DND-41 (cell line): ENCODE results near the gene CACNA2D1.

Experiments used
- ATAC-seq: fragments of 200-7000 bp; cut with Tn5 transposase; 3 replicates; pipeline ENCODE4 v1.9.1; 2021; ENCODE audit warnings: low read depth; ENCODE audit not compliant: insufficient read depth
- DNase-seq: peaks from one replicate; pipeline ENCODE4 v3.0.0-alpha.2; 2020
- H2AFZ ChIP-seq: 2 replicates; pipeline ENCODE4 v1.6.0; 2012; ENCODE audit warnings: low read depth, low read length
- H3K27ac ChIP-seq: 2 replicates; pipeline ENCODE4 v1.5.1; 2012; ENCODE audit warnings: low read length, inconsistent platforms
- H3K27me3 ChIP-seq: fragments of 200-600 bp; sonication (generic); 2 replicates; pipeline ENCODE4 v1.6.0; 2012; ENCODE audit warnings: low read length, mild to moderate bottlenecking, inconsistent platforms; ENCODE audit not compliant: insufficient read depth, poor library complexity
- H3K36me3 ChIP-seq: 2 replicates; pipeline ENCODE4 v1.5.1; 2012; ENCODE audit warnings: low read length, inconsistent platforms; ENCODE audit not compliant: insufficient read depth
- H3K4me1 ChIP-seq: 2 replicates; pipeline ENCODE4 v1.5.1; 2012; ENCODE audit warnings: mild to moderate bottlenecking, low read length; ENCODE audit not compliant: insufficient read depth
- H3K4me2 ChIP-seq: 2 replicates; pipeline ENCODE4 v1.6.0; 2012; ENCODE audit warnings: mild to moderate bottlenecking, moderate library complexity, low read length, inconsistent platforms; ENCODE audit not compliant: insufficient read depth
- H3K4me3 ChIP-seq, 2 experiments: fragments of 200-600 bp in 1 of 2; shearing (Covaris generic) in 1 of 2; 2 replicates each; pipeline ENCODE4 v1.5.1; 2012 to 2016; ENCODE audit warnings: inconsistent platforms in 2 of 2, low read length in 2 of 2, mild to moderate bottlenecking in 2 of 2, low read depth in 1 of 2, moderate library complexity in 1 of 2
- H3K79me2 ChIP-seq: 2 replicates; pipeline ENCODE4 v1.6.0; 2012; ENCODE audit warnings: low read length, inconsistent platforms; ENCODE audit not compliant: insufficient read depth
- H3K9ac ChIP-seq: 2 replicates; pipeline ENCODE4 v1.6.0; 2012; ENCODE audit warnings: low read depth, mild to moderate bottlenecking, inconsistent platforms, low read length, moderate library complexity
- H3K9me3 ChIP-seq: 2 replicates; pipeline ENCODE4 v1.5.1; 2012; ENCODE audit warnings: low read length, moderate library complexity, mild to moderate bottlenecking, inconsistent platforms; ENCODE audit not compliant: insufficient read depth, severe bottlenecking
- H4K20me1 ChIP-seq: 2 replicates; pipeline ENCODE4 v1.6.0; 2012; ENCODE audit warnings: low read length; ENCODE audit not compliant: insufficient read depth
- CTCF ChIP-seq: IDR thresholded peaks from 2 replicates; pipeline ENCODE4 v1.5.1; 2012; ENCODE audit warnings: borderline replicate concordance, low read length, moderate library complexity, mild to moderate bottlenecking; ENCODE audit not compliant: poor library complexity, severe bottlenecking; ENCODE audit errors: extremely low read depth
- EZH2 ChIP-seq: IDR thresholded peaks from 3 replicates; pipeline ENCODE4 v1.6.1; 2012; ENCODE audit warnings: borderline replicate concordance, low read depth, mild to moderate bottlenecking, moderate library complexity, low read length, inconsistent platforms; ENCODE audit not compliant: severe bottlenecking

Gene CACNA2D1

GRCh38 chr7:82325416-82325815 is 118.2 kb downstream of the CACNA2D1 start:
- no peak for DNase-seq
- Histone ChIP-seq H3K79me2 (no peaks in the 10 kb centered on the region), H3K4me3 (no peak overlapping the region), H2AFZ (no peak overlapping the region), H3K27me3 (no peaks in the 10 kb centered on the region), H4K20me1 (no peaks in the 10 kb centered on the region), H3K9ac (no peak overlapping the region), H3K27ac (no peak overlapping the region), H3K4me2 (no peak overlapping the region), H3K36me3 (no peaks in the 10 kb centered on the region), H3K4me1 (no peaks in the 10 kb centered on the region), H3K9me3 (no peaks in the 10 kb centered on the region)
- ATAC-seq = no peak
- TF ChIP-seq EZH2 = no peak
- no peak for TF ChIP-seq CTCF

GRCh38 chr7:82323806-82324205 is 119.8 kb downstream of the CACNA2D1 start:
- no peaks in the 10 kb centered on the region for H3K27me3 ChIP-seq
- DNase-seq (no peak), ATAC-seq (no peak)
- no peak overlapping the region for H3K9ac ChIP-seq
- no peaks in the 10 kb centered on the region for H3K36me3 ChIP-seq
- H3K27ac ChIP-seq = no peak overlapping the region
- H3K79me2 ChIP-seq = no peaks in the 10 kb centered on the region
- H3K4me1 ChIP-seq = no peaks in the 10 kb centered on the region
- H3K4me3 ChIP-seq = no peak overlapping the region
- H4K20me1 ChIP-seq = no peaks in the 10 kb centered on the region
- no peak overlapping the region for H3K4me2 ChIP-seq
- no peak overlapping the region for H2AFZ ChIP-seq
- TF ChIP-seq CTCF (no peak), EZH2 (no peak)
- no peaks in the 10 kb centered on the region for H3K9me3 ChIP-seq

- no peak for ATAC-seq
- Histone ChIP-seq H3K27ac (no peak overlapping the region), H3K27me3 (no peaks in the 10 kb centered on the region), H3K79me2 (no peaks in the 10 kb centered on the region), H3K4me1 (no peaks in the 10 kb centered on the region), H3K9ac (no peak overlapping the region), H3K4me3 (no peak overlapping the region), H3K4me2 (no peak overlapping the region), H4K20me1 (no peaks in the 10 kb centered on the region), H3K9me3 (no peaks in the 10 kb centered on the region), H2AFZ (no peak overlapping the region), H3K36me3 (no peaks in the 10 kb centered on the region)
- no peak for TF ChIP-seq EZH2
- no peak for TF ChIP-seq CTCF
- DNase-seq = no peak
Measured at GRCh38 chr7:82319674-82320118, 123.9 kb downstream of the CACNA2D1 start.

GRCh38 chr7:82318786-82319185 is 124.8 kb downstream of the CACNA2D1 start:
- DNase-seq = no peak

More at GRCh38 chr7:82318786-82319185, 124.8 kb downstream of the CACNA2D1 start:
- Histone ChIP-seq H3K9ac (no peak overlapping the region), H3K4me1 (no peaks in the 10 kb centered on the region), H3K36me3 (no peaks in the 10 kb centered on the region), H3K4me2 (no peak overlapping the region), H3K9me3 (no peaks in the 10 kb centered on the region), H3K27ac (no peak overlapping the region), H3K4me3 (no peak overlapping the region), H3K79me2 (no peaks in the 10 kb centered on the region), H3K27me3 (no peaks in the 10 kb centered on the region), H4K20me1 (no peaks in the 10 kb centered on the region), H2AFZ (no peak overlapping the region)
- no peak for ATAC-seq
- TF ChIP-seq EZH2 = no peak
- no peak for TF ChIP-seq CTCF
